ENCODE data around the gene GBF1. TPM values are rescaled to one million over a fixed set of nuclear protein-coding genes. Genes with fewer than 3 reads are reported as not detected.

The GBF1 gene
- total and polyA plus RNA-seq, 2 of the 13 experiments (the other 11 are each of a cell fraction or from before 2014, with no cell fraction given) = 17.1 to 21.9 TPM

DNA sequence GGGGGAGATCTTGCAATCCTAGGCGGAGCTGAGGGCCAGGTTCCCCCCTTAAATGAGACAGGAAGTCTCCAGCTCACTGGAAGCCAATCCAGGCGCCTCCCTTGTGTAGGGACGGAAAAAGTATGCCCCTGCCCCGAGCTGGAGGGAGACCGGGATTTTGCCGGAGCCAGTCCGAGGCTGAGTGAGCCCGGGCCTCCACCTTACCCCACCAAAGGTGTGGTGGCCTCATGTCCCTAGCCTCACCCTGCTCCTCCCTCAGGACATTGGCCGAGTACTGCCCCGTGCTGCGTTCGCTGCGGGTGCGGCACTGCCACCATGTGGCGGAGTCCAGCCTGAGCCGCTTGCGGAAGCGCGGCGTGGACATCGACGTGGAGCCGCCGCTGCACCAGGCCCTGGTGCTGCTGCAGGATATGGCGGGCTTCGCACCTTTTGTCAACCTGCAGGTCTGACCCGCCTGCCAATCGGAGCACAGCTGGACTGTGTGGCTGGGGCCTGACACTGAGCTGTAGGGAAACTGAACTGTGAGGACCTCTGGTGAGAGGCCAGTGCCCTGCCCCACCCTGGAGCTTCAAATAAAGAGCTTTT, 177.3 kb downstream of the GBF1 start (continued):
- TF ChIP-seq, protein P1, sequence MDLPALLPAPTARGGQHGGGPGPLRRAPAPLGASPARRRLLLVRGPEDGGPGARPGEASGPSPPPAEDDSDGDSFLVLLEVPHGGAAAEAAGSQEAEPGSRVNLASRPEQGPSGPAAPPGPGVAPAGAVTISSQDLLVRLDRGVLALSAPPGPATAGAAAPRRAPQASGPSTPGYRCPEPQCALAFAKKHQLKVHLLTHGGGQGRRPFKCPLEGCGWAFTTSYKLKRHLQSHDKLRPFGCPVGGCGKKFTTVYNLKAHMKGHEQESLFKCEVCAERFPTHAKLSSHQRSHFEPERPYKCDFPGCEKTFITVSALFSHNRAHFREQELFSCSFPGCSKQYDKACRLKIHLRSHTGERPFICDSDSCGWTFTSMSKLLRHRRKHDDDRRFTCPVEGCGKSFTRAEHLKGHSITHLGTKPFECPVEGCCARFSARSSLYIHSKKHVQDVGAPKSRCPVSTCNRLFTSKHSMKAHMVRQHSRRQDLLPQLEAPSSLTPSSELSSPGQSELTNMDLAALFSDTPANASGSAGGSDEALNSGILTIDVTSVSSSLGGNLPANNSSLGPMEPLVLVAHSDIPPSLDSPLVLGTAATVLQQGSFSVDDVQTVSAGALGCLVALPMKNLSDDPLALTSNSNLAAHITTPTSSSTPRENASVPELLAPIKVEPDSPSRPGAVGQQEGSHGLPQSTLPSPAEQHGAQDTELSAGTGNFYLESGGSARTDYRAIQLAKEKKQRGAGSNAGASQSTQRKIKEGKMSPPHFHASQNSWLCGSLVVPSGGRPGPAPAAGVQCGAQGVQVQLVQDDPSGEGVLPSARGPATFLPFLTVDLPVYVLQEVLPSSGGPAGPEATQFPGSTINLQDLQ (CRISPR knock-in tag; IDR thresholded peaks at IDR 0.05) = no peak
- TF ChIP-seq, protein P2, sequence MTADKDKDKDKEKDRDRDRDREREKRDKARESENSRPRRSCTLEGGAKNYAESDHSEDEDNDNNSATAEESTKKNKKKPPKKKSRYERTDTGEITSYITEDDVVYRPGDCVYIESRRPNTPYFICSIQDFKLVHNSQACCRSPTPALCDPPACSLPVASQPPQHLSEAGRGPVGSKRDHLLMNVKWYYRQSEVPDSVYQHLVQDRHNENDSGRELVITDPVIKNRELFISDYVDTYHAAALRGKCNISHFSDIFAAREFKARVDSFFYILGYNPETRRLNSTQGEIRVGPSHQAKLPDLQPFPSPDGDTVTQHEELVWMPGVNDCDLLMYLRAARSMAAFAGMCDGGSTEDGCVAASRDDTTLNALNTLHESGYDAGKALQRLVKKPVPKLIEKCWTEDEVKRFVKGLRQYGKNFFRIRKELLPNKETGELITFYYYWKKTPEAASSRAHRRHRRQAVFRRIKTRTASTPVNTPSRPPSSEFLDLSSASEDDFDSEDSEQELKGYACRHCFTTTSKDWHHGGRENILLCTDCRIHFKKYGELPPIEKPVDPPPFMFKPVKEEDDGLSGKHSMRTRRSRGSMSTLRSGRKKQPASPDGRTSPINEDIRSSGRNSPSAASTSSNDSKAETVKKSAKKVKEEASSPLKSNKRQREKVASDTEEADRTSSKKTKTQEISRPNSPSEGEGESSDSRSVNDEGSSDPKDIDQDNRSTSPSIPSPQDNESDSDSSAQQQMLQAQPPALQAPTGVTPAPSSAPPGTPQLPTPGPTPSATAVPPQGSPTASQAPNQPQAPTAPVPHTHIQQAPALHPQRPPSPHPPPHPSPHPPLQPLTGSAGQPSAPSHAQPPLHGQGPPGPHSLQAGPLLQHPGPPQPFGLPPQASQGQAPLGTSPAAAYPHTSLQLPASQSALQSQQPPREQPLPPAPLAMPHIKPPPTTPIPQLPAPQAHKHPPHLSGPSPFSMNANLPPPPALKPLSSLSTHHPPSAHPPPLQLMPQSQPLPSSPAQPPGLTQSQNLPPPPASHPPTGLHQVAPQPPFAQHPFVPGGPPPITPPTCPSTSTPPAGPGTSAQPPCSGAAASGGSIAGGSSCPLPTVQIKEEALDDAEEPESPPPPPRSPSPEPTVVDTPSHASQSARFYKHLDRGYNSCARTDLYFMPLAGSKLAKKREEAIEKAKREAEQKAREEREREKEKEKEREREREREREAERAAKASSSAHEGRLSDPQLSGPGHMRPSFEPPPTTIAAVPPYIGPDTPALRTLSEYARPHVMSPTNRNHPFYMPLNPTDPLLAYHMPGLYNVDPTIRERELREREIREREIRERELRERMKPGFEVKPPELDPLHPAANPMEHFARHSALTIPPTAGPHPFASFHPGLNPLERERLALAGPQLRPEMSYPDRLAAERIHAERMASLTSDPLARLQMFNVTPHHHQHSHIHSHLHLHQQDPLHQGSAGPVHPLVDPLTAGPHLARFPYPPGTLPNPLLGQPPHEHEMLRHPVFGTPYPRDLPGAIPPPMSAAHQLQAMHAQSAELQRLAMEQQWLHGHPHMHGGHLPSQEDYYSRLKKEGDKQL (CRISPR knock-in tag; IDR thresholded peaks at IDR 0.05; ENCODE audit: low read depth) = no peak; the same call in 1 of the 2 replicates
- TF ChIP-seq, protein P3, sequence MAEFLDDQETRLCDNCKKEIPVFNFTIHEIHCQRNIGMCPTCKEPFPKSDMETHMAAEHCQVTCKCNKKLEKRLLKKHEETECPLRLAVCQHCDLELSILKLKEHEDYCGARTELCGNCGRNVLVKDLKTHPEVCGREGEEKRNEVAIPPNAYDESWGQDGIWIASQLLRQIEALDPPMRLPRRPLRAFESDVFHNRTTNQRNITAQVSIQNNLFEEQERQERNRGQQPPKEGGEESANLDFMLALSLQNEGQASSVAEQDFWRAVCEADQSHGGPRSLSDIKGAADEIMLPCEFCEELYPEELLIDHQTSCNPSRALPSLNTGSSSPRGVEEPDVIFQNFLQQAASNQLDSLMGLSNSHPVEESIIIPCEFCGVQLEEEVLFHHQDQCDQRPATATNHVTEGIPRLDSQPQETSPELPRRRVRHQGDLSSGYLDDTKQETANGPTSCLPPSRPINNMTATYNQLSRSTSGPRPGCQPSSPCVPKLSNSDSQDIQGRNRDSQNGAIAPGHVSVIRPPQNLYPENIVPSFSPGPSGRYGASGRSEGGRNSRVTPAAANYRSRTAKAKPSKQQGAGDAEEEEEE (CRISPR knock-in tag; IDR thresholded peaks at IDR 0.05; ENCODE audit: borderline replicate concordance) = 0 out of 2 replicates have a peak, but pooled peaks have one; percentile 24
- no peak for TF ChIP-seq STAT5B (CRISPR knock-in tag; IDR thresholded peaks at IDR 0.05)
- no peak for TF ChIP-seq CHD2 (IDR thresholded peaks at IDR 0.05; ENCODE audit: low read depth, low read length)
- TF ChIP-seq NPAS2 (CRISPR knock-in tag; IDR thresholded peaks at IDR 0.05; ENCODE audit: borderline replicate concordance) = no peak
- peak; percentile 58 for TF ChIP-seq CBX1 (IDR thresholded peaks at IDR 0.05; ENCODE audit: low read depth)
- 0 out of 2 replicates have a peak, but pooled peaks have one; percentile 61 for TF ChIP-seq ZNF580 (CRISPR knock-in tag; IDR thresholded peaks at IDR 0.05; ENCODE audit: borderline replicate concordance, low read depth)
- TF ChIP-seq JUN (CRISPR knock-in tag; IDR thresholded peaks at IDR 0.05) = peak; percentile 73; the same call in 1 of the 2 replicates
- no peak for TF ChIP-seq ZBTB1 (CRISPR knock-in tag; IDR thresholded peaks at IDR 0.05; ENCODE audit: borderline replicate concordance)
- TF ChIP-seq, protein P4, sequence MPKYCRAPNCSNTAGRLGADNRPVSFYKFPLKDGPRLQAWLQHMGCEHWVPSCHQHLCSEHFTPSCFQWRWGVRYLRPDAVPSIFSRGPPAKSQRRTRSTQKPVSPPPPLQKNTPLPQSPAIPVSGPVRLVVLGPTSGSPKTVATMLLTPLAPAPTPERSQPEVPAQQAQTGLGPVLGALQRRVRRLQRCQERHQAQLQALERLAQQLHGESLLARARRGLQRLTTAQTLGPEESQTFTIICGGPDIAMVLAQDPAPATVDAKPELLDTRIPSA (CRISPR knock-in tag; IDR thresholded peaks at IDR 0.05; ENCODE audit: borderline replicate concordance) = 0 out of 2 replicates have a peak, but pooled peaks have one; percentile 57
- TF ChIP-seq ZNF7 (CRISPR knock-in tag; IDR thresholded peaks at IDR 0.05) = no peak
- no peak for TF ChIP-seq ZNF354B (CRISPR knock-in tag; IDR thresholded peaks at IDR 0.05)
- no peak for TF ChIP-seq NFE2 (CRISPR knock-in tag; IDR thresholded peaks at IDR 0.05)
- TF ChIP-seq TBP (CRISPR knock-in tag; IDR thresholded peaks at IDR 0.05) = no peak
- peak; percentile 83; the same call in 1 of the 2 replicates for TF ChIP-seq ZNF766 (CRISPR knock-in tag; IDR thresholded peaks at IDR 0.05; ENCODE audit: borderline replicate concordance)
- peak; percentile 12; the same call in 1 of the 2 replicates for TF ChIP-seq HNF4G (IDR thresholded peaks at IDR 0.05; ENCODE audit: borderline replicate concordance, low read depth, low read length)
- TF ChIP-seq HNF4G (CRISPR knock-in tag; IDR thresholded peaks at IDR 0.05; ENCODE audit: borderline replicate concordance, low read depth) = no peak
- TF ChIP-seq HOXA3 (CRISPR knock-in tag; IDR thresholded peaks at IDR 0.05) = peak; percentile 94
- no peak for TF ChIP-seq ZNF124 (CRISPR knock-in tag; IDR thresholded peaks at IDR 0.05)
